ENCODE measurements around the gene TMEM176A. TPM values are rescaled to one million over a fixed set of nuclear protein-coding genes. Genes with fewer than 3 reads are reported as not detected.

Gene TMEM176A
- polyA plus RNA-seq, 1 donor (not counting 4 experiments of a cell fraction or from before 2014, with no cell fraction given), result not detected

- Histone ChIP-seq H3K4me3 (ENCODE audit: control insufficient read depth in 2 of 3, extremely low read depth in 1 of 3, insufficient read depth in 2 of 3, low read depth in 1 of 3, low read length in 3 of 3) (no peak overlapping the region), H3K79me2 (ENCODE audit: control insufficient read depth, insufficient read depth, low read length) (no peaks in the 10 kb centered on the region), H3K27ac (ENCODE audit: control insufficient read depth, insufficient read depth, low read length) (no peak overlapping the region), H2AFZ (ENCODE audit: control insufficient read depth, low read length) (no peak overlapping the region), H3K4me1 (ENCODE audit: control insufficient read depth, extremely low read depth, insufficient read depth, low read length) (no peaks in the 10 kb centered on the region), H4K20me1 (ENCODE audit: control insufficient read depth, extremely low read depth, insufficient read depth, low read length) (no peaks in the 10 kb centered on the region), H3K36me3 (ENCODE audit: control insufficient read depth in 2 of 2, extremely low read depth in 1 of 2, insufficient read depth in 2 of 2, low read length in 2 of 2) (no peaks in the 10 kb centered on the region), H3K9me1 (ENCODE audit: control insufficient read depth, extremely low read depth, insufficient read depth, low read length) (no peaks in the 10 kb centered on the region), H3K27me3 (ENCODE audit: control insufficient read depth, extremely low read depth, insufficient read depth, low read length) (no peaks in the 10 kb centered on the region), H3K9me3 (ENCODE audit: control insufficient read depth, low read depth, low read length) (no peaks in the 10 kb centered on the region), H3K9ac (ENCODE audit: control insufficient read depth, extremely low read depth, insufficient read depth, low read length) (no peak overlapping the region), H3K4me2 (ENCODE audit: control insufficient read depth, extremely low read depth, insufficient read depth, low read depth, low read length) (no peak overlapping the region)
- dilution Hi-C loops (cut with MboI; ENCODE audit: extremely low pct_ligation_motif_present, low sequenced_read_pairs), result no loop called here
- TF ChIP-seq CTCF (optimal IDR thresholded peaks at IDR 0.05 in 1 of 3, IDR thresholded peaks at IDR 0.05 in 1 of 3, conservative IDR thresholded peaks at IDR 0.05 in 1 of 3; ENCODE audit: extremely low read depth in 1 of 3, insufficient read depth in 2 of 3, low read length in 3 of 3) (no peak), EZH2 (IDR thresholded peaks at IDR 0.05; ENCODE audit: low read length) (no peak)
- DNase-seq (ENCODE audit: low read depth, low spot score), result no peak
- FAIRE-seq, result no peak
Observed at GRCh38 chr7:150754951-150755350, 45.6 kb upstream of the TMEM176A start.

DNA sequence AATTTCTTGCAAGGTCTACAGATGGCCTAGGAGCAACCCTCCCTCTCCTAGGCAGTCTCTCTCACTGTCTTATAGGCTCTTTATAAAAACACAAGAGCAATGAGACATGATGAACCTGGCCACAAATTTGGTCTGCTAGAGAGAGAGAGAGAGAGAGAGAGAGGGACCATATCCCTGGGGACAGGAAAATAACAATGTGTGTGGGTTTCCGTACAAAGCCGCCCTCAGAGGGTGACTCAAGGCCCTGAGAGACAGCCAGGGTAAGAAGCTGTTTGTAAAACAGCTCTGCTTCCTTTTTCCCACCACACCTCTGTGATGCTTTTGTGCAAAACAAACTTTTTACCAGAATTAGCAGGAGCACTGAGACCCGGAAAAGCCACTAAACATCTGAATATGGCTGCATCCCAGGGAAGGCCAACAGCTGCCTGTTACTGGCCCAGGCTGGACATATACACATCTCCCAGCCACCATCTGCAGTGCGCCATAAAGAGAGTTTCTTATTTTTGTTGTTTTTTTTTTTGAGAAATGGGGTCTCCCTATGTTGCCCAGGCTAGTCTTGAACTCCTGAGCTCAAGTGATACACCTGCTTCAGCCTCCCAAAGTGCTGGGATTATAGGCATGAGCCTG lies 45.0 kb upstream of the TMEM176A start:
- H3K79me2 ChIP-seq (ENCODE audit: control insufficient read depth, insufficient read depth, low read length), result no peaks in the 10 kb centered on the region
- no peak overlapping the region for H3K27ac ChIP-seq (ENCODE audit: control insufficient read depth, insufficient read depth, low read length)
- no peaks in the 10 kb centered on the region for H3K4me1 ChIP-seq (ENCODE audit: control insufficient read depth, extremely low read depth, insufficient read depth, low read length)
- H2AFZ ChIP-seq (ENCODE audit: control insufficient read depth, low read length), result no peak overlapping the region
- no peaks in the 10 kb centered on the region for H3K36me3 ChIP-seq (ENCODE audit: control insufficient read depth in 2 of 2, extremely low read depth in 1 of 2, insufficient read depth in 2 of 2, low read length in 2 of 2)
- H3K4me3 ChIP-seq (ENCODE audit: control insufficient read depth in 2 of 3, extremely low read depth in 1 of 3, insufficient read depth in 2 of 3, low read depth in 1 of 3, low read length in 3 of 3), result no peak overlapping the region
- no peak overlapping the region for H3K9ac ChIP-seq (ENCODE audit: control insufficient read depth, extremely low read depth, insufficient read depth, low read length)
- H4K20me1 ChIP-seq (ENCODE audit: control insufficient read depth, extremely low read depth, insufficient read depth, low read length), result no peaks in the 10 kb centered on the region
- no peaks in the 10 kb centered on the region for H3K9me1 ChIP-seq (ENCODE audit: control insufficient read depth, extremely low read depth, insufficient read depth, low read length)
- H3K27me3 ChIP-seq (ENCODE audit: control insufficient read depth, extremely low read depth, insufficient read depth, low read length), result no peaks in the 10 kb centered on the region
- no peak overlapping the region for H3K4me2 ChIP-seq (ENCODE audit: control insufficient read depth, extremely low read depth, insufficient read depth, low read depth, low read length)
- no peak for DNase-seq (ENCODE audit: low read depth, low spot score)
- no peak for FAIRE-seq
- H3K9me3 ChIP-seq (ENCODE audit: control insufficient read depth, low read depth, low read length), result no peaks in the 10 kb centered on the region
- dilution Hi-C loops (cut with MboI; ENCODE audit: extremely low pct_ligation_motif_present, low sequenced_read_pairs), result no loop called here
- no peak for TF ChIP-seq EZH2 (IDR thresholded peaks at IDR 0.05; ENCODE audit: low read length)
- TF ChIP-seq CTCF (optimal IDR thresholded peaks at IDR 0.05 in 1 of 3, IDR thresholded peaks at IDR 0.05 in 1 of 3, conservative IDR thresholded peaks at IDR 0.05 in 1 of 3; ENCODE audit: extremely low read depth in 1 of 3, insufficient read depth in 2 of 3, low read length in 3 of 3), result no peak

Data from keratinocyte (primary cell).